ENCODE results near the gene FBN1.

FBN1 gene

GRCh38 chr15:48451736-48452135 lies 193.8 kb downstream of the FBN1 start:
- H4K20me1 ChIP-seq = no peaks in the 10 kb centered on the region
- peaks cover 26% of the 10 kb centered on the region for H3K4me1 ChIP-seq
- H3K27ac ChIP-seq = no peak overlapping the region
- no peak overlapping the region for H3K4me3 ChIP-seq
- H3K4me2 ChIP-seq = peak overlapping the region; percentile 58
- no peak for TF ChIP-seq Cebpa-rat (IDR thresholded peaks at IDR 0.05)
- no peaks in the 10 kb centered on the region for H3K36me3 ChIP-seq
- H3K9me3 ChIP-seq = no peaks in the 10 kb centered on the region
- H3K27me3 ChIP-seq = no peaks in the 10 kb centered on the region
- H3K9ac ChIP-seq = no peak overlapping the region

GRCh38 chr15:48451241-48451640 lies 194.3 kb downstream of the FBN1 start:
- no peaks in the 10 kb centered on the region for H3K9me3 ChIP-seq
- no peak overlapping the region for H3K4me3 ChIP-seq
- no peak overlapping the region for H3K9ac ChIP-seq
- no peak overlapping the region for H3K27ac ChIP-seq
- peaks cover 26% of the 10 kb centered on the region for H3K4me1 ChIP-seq
- peak overlapping the region; percentile 58 for H3K4me2 ChIP-seq
- H3K36me3 ChIP-seq = no peaks in the 10 kb centered on the region
- H4K20me1 ChIP-seq = no peaks in the 10 kb centered on the region
- no peaks in the 10 kb centered on the region for H3K27me3 ChIP-seq
- no peak for TF ChIP-seq Cebpa-rat (IDR thresholded peaks at IDR 0.05)

- Histone ChIP-seq H4K20me1 (no peaks in the 10 kb centered on the region), H3K4me2 (peak overlapping the region; percentile 58; the same call in 1 of the 2 replicates), H3K27ac (no peak overlapping the region), H3K9me3 (no peaks in the 10 kb centered on the region), H3K36me3 (no peaks in the 10 kb centered on the region), H3K4me1 (peaks cover 26% of the 10 kb centered on the region), H3K9ac (no peak overlapping the region), H3K4me3 (no peak overlapping the region), H3K27me3 (no peaks in the 10 kb centered on the region)
- TF ChIP-seq Cebpa-rat (IDR thresholded peaks at IDR 0.05) = no peak
Measured at GRCh38 chr15:48449734-48450133, 195.8 kb downstream of the FBN1 start.

GRCh38 chr15:48447657-48448056 lies 197.9 kb downstream of the FBN1 start:
- H3K36me3 ChIP-seq = no peaks in the 10 kb centered on the region
- H3K9me3 ChIP-seq = no peaks in the 10 kb centered on the region
- no peaks in the 10 kb centered on the region for H4K20me1 ChIP-seq
- H3K4me1 ChIP-seq = peaks cover 26% of the 10 kb centered on the region
- no peak overlapping the region for H3K27ac ChIP-seq
- no peak overlapping the region for H3K4me2 ChIP-seq
- TF ChIP-seq Cebpa-rat (IDR thresholded peaks at IDR 0.05) = no peak
- H3K4me3 ChIP-seq = no peak overlapping the region
- no peaks in the 10 kb centered on the region for H3K27me3 ChIP-seq
- H3K9ac ChIP-seq = no peak overlapping the region

- TF ChIP-seq Cebpa-rat (IDR thresholded peaks at IDR 0.05) = no peak
- H3K27me3 ChIP-seq = no peaks in the 10 kb centered on the region
- H3K36me3 ChIP-seq = no peaks in the 10 kb centered on the region
- H3K4me1 ChIP-seq = peaks cover 26% of the 10 kb centered on the region
- H3K27ac ChIP-seq = no peak overlapping the region
- no peaks in the 10 kb centered on the region for H3K9me3 ChIP-seq
- no peaks in the 10 kb centered on the region for H4K20me1 ChIP-seq
- no peak overlapping the region for H3K4me3 ChIP-seq
- no peak overlapping the region for H3K4me2 ChIP-seq
- H3K9ac ChIP-seq = no peak overlapping the region
Measured at GRCh38 chr15:48447058-48447457, 198.5 kb downstream of the FBN1 start.

GRCh38 chr15:48442011-48442410 lies 203.5 kb downstream of the FBN1 start:
- no peak overlapping the region for H3K27ac ChIP-seq
- no peak overlapping the region for H3K4me2 ChIP-seq
- no peaks in the 10 kb centered on the region for H3K9me3 ChIP-seq
- no peaks in the 10 kb centered on the region for H3K4me1 ChIP-seq
- no peaks in the 10 kb centered on the region for H4K20me1 ChIP-seq
- H3K9ac ChIP-seq = no peak overlapping the region
- no peak overlapping the region for H3K4me3 ChIP-seq
- no peaks in the 10 kb centered on the region for H3K36me3 ChIP-seq
- TF ChIP-seq Cebpa-rat (IDR thresholded peaks at IDR 0.05) = no peak
- no peaks in the 10 kb centered on the region for H3K27me3 ChIP-seq

GRCh38 chr15:48440084-48440483 lies 205.4 kb downstream of the FBN1 start:
- Histone ChIP-seq H3K27ac (no peak overlapping the region), H3K9ac (no peak overlapping the region), H3K4me3 (no peak overlapping the region), H3K4me2 (no peak overlapping the region), H4K20me1 (no peaks in the 10 kb centered on the region), H3K4me1 (no peaks in the 10 kb centered on the region), H3K27me3 (no peaks in the 10 kb centered on the region), H3K9me3 (no peaks in the 10 kb centered on the region), H3K36me3 (no peaks in the 10 kb centered on the region)
- no peak for TF ChIP-seq Cebpa-rat (IDR thresholded peaks at IDR 0.05)

GRCh38 chr15:48437178-48437577 lies 208.3 kb downstream of the FBN1 start:
- H3K27ac ChIP-seq = no peak overlapping the region
- H3K36me3 ChIP-seq = no peaks in the 10 kb centered on the region
- no peaks in the 10 kb centered on the region for H3K4me1 ChIP-seq
- no peaks in the 10 kb centered on the region for H3K27me3 ChIP-seq
- no peak overlapping the region for H3K4me3 ChIP-seq
- H3K9ac ChIP-seq = no peak overlapping the region
- H3K9me3 ChIP-seq = no peaks in the 10 kb centered on the region
- no peak overlapping the region for H3K4me2 ChIP-seq
- TF ChIP-seq Cebpa-rat (IDR thresholded peaks at IDR 0.05) = no peak
- no peaks in the 10 kb centered on the region for H4K20me1 ChIP-seq

GRCh38 chr15:48435321-48435720 lies 210.2 kb downstream of the FBN1 start:
- Histone ChIP-seq H3K4me2 (no peak overlapping the region), H3K36me3 (no peaks in the 10 kb centered on the region), H4K20me1 (no peaks in the 10 kb centered on the region), H3K9me3 (no peaks in the 10 kb centered on the region), H3K27ac (no peak overlapping the region), H3K9ac (no peak overlapping the region), H3K4me1 (no peaks in the 10 kb centered on the region), H3K27me3 (no peaks in the 10 kb centered on the region), H3K4me3 (no peak overlapping the region)
- no peak for TF ChIP-seq Cebpa-rat (IDR thresholded peaks at IDR 0.05)

- H3K36me3 ChIP-seq = no peaks in the 10 kb centered on the region
- no peak overlapping the region for H3K4me3 ChIP-seq
- H3K9ac ChIP-seq = no peak overlapping the region
- H4K20me1 ChIP-seq = no peaks in the 10 kb centered on the region
- no peak overlapping the region for H3K4me2 ChIP-seq
- no peak overlapping the region for H3K27ac ChIP-seq
- H3K9me3 ChIP-seq = no peaks in the 10 kb centered on the region
- H3K27me3 ChIP-seq = no peaks in the 10 kb centered on the region
- no peaks in the 10 kb centered on the region for H3K4me1 ChIP-seq
- TF ChIP-seq Cebpa-rat (IDR thresholded peaks at IDR 0.05) = no peak
Measured at GRCh38 chr15:48433226-48433886, 212.2 kb downstream of the FBN1 start.

- Histone ChIP-seq H3K4me2 (no peak overlapping the region), H3K27ac (no peak overlapping the region), H3K36me3 (no peaks in the 10 kb centered on the region), H3K9ac (no peak overlapping the region), H4K20me1 (no peaks in the 10 kb centered on the region), H3K4me1 (no peaks in the 10 kb centered on the region), H3K4me3 (no peak overlapping the region), H3K9me3 (no peaks in the 10 kb centered on the region), H3K27me3 (no peaks in the 10 kb centered on the region)
- no peak for TF ChIP-seq Cebpa-rat (IDR thresholded peaks at IDR 0.05)
Measured at GRCh38 chr15:48432688-48433087, 212.8 kb downstream of the FBN1 start.

Data from BLaER1 (cell line).